Mucosa of stomach (tissue), 1 donor: ENCODE measurements around the gene RNF150.

Experiments used
- H3K27me3 ChIP-seq: one replicate; pipeline ENCODE4 v1.7.0; 2013; ENCODE audit warnings: mild to moderate bottlenecking, low read length; ENCODE audit not compliant: control insufficient read depth, insufficient read depth
- H3K36me3 ChIP-seq: one replicate; pipeline ENCODE4 v1.7.0; 2013; ENCODE audit warnings: low read length; ENCODE audit not compliant: control insufficient read depth, insufficient read depth
- H3K4me1 ChIP-seq: one replicate; pipeline ENCODE4 v1.7.0; 2013; ENCODE audit warnings: mild to moderate bottlenecking, low read length; ENCODE audit not compliant: control insufficient read depth, insufficient read depth
- H3K4me3 ChIP-seq: one replicate; pipeline ENCODE4 v1.7.0; 2013; ENCODE audit warnings: low read length
- H3K9ac ChIP-seq: one replicate; pipeline ENCODE4 v1.7.0; 2013; ENCODE audit warnings: mild to moderate bottlenecking, low read length, moderate library complexity
- H3K9me3 ChIP-seq: one replicate; pipeline ENCODE4 v1.7.0; 2013; ENCODE audit warnings: mild to moderate bottlenecking, low read length, moderate library complexity; ENCODE audit not compliant: control insufficient read depth
- donor health status: Pancreatic carcinoma.

The RNF150 gene

DNA sequence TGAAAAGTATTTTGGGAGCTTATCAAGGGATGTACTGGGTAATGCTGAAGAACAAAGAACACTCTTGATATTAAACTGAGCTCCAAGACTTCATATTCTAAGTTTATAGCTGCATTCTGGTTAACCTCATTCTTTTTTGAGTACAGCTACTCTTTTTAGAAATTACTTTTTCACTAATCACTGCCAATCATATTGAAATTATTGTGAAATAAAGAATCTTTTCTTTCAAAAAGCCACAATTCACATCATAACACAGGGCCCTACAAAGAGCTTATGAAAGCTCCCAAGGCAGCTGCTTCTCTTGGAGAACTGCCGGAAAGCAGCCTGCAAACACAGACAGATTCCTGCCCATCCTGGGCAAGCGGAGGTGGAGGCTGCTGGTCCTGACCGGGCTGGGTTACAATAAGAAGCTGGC lies 121.4 kb downstream of the RNF150 start:
- Histone ChIP-seq H3K4me3 (no peak overlapping the region), H3K36me3 (no peaks in the 10 kb centered on the region), H3K9me3 (no peaks in the 10 kb centered on the region), H3K4me1 (no peaks in the 10 kb centered on the region), H3K9ac (no peak overlapping the region), H3K27me3 (no peaks in the 10 kb centered on the region)

DNA sequence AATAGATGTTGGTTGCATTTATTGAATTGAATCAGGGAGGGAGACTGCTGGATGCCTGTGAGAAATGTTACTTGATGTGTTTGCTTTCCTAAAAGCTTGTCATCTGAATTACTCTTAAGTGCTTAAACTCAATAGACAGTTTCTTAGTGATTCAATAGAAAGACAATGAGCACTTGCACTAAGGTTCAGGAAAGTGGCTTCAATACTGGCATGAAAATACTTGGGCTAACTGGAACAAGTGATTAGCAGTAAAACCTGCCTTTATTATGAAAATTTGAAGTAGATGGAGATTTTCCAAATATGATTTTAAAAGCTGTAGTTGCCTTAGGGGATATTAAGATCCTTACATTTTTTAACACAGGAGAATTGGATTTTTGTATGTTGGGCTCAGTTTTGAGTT lies 123.3 kb downstream of the RNF150 start:
- no peaks in the 10 kb centered on the region for H3K36me3 ChIP-seq
- H3K27me3 ChIP-seq: no peaks in the 10 kb centered on the region
- H3K4me3 ChIP-seq: no peak overlapping the region
- H3K9ac ChIP-seq: no peak overlapping the region
- H3K4me1 ChIP-seq: no peaks in the 10 kb centered on the region
- no peaks in the 10 kb centered on the region for H3K9me3 ChIP-seq

DNA sequence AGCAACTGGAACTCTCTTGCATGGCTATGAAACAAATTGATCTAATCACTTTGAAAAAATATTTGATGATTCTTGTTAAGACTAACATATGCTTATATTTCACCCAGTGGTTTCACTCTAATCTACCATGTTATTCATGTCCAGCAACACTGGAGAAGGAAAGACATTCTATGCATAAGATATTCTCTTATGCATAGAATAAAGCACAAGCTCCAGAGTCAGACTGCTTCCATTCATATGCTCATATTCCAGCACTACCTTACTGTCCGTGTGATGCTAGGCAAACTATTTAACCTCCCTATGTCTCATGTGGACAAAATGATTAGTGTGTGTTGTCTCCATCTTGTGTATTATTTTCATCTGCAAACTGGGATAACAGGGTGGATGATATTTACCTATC lies 124.1 kb downstream of the RNF150 start:
- no peaks in the 10 kb centered on the region for H3K9me3 ChIP-seq
- H3K4me1 ChIP-seq: no peaks in the 10 kb centered on the region
- no peak overlapping the region for H3K4me3 ChIP-seq
- H3K36me3 ChIP-seq: no peaks in the 10 kb centered on the region
- H3K27me3 ChIP-seq: no peaks in the 10 kb centered on the region
- no peak overlapping the region for H3K9ac ChIP-seq

DNA sequence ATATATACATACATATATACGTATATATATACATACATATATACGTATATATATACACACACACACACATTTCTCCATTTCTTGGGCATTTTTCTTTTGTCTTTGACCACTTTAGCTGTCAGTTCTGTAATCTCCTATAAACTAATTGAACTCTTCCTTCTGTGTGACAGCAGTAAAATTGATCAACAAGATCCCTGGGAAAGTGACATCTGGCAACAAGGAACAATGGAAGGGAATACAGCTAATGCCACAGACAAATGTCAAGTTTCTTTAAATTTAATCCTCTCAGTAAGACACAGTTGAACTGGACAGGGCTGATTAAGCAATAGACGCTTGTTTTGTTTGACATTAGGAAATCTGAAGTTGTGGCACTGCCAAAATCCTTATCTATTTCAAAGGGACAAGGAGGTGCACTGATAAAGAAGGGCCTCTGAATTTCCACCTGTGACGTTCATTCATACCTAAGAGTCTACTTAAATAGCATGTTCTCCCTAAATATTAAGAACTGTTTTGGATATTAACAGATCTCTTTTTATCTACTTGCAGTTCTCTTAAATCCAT lies 126.9 kb downstream of the RNF150 start:
- Histone ChIP-seq H3K4me3 (no peak overlapping the region), H3K9me3 (no peaks in the 10 kb centered on the region), H3K9ac (no peak overlapping the region), H3K36me3 (no peaks in the 10 kb centered on the region), H3K27me3 (no peaks in the 10 kb centered on the region), H3K4me1 (no peaks in the 10 kb centered on the region)

DNA sequence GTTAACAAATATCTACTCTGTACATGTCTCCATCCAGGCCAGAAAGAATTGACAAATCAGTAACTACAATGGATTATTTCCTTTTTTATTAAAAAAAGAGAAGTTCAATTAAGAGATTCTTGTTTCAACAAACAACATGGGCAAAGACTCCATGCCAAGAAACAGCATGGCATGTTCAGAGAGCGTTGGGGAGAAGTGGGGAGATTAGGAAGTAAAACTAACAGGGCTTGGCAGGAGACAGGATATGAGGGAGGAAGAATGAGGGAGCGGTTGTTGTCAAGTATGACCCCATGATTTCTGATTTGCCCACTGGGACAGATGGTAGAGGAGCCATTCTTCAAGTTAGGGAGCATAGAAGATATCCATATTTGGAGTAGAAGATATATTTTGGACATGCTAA lies 128.4 kb downstream of the RNF150 start:
- no peaks in the 10 kb centered on the region for H3K27me3 ChIP-seq
- H3K4me3 ChIP-seq: no peak overlapping the region
- no peak overlapping the region for H3K9ac ChIP-seq
- no peaks in the 10 kb centered on the region for H3K9me3 ChIP-seq
- H3K36me3 ChIP-seq: no peaks in the 10 kb centered on the region
- H3K4me1 ChIP-seq: no peaks in the 10 kb centered on the region

DNA sequence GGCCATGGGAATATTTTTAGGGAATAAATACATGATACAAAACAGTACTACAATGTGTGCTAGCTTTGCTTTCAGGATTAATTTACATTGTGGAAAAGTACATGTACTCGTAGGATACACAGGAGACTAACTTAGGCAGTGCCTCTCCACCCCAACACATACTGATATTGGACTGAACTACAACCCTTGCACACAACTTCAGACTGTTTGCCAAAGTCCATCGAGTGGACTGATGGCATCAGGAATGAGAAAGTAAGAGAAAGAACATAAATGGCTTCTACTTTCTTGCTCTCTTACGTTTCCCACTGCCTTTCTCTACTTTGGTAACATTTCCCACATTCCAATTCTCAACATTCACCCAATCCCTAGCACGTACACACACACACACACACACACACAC lies 130.1 kb downstream of the RNF150 start:
- H3K36me3 ChIP-seq: no peaks in the 10 kb centered on the region
- H3K4me3 ChIP-seq: no peak overlapping the region
- no peak overlapping the region for H3K9ac ChIP-seq

GRCh38 chr4:141002323-141002805 lies 130.9 kb downstream of the RNF150 start:
- Histone ChIP-seq H3K27me3 (no peaks in the 10 kb centered on the region), H3K9me3 (no peaks in the 10 kb centered on the region), H3K9ac (no peak overlapping the region), H3K4me1 (no peaks in the 10 kb centered on the region), H3K4me3 (no peak overlapping the region), H3K36me3 (no peaks in the 10 kb centered on the region)

More for the DNA sequence above, 130.1 kb downstream of the RNF150 start:
- Histone ChIP-seq H3K9me3 (no peaks in the 10 kb centered on the region), H3K27me3 (no peaks in the 10 kb centered on the region), H3K4me1 (no peaks in the 10 kb centered on the region)

DNA sequence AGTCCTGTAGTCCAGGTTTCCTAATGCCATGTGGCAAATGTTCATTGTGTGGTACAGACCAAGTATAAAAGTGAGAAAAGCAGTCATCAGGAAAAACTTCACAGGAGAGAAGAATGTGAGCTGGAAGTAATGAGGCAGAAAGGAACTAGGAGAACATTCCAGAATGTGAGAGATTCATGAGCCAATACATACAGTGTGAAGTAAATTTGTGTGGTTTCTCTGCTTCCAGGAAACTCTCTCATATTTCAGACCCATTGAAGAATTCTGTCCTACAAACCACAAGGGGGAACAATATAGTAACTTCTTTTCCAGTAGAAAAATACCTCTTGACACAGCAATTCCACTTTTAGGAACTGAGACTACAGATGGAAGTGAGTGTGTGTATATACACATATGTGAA lies 136.5 kb downstream of the RNF150 start:
- H3K9me3 ChIP-seq: no peaks in the 10 kb centered on the region
- H3K36me3 ChIP-seq: no peaks in the 10 kb centered on the region
- H3K4me1 ChIP-seq: no peaks in the 10 kb centered on the region
- no peaks in the 10 kb centered on the region for H3K27me3 ChIP-seq
- H3K9ac ChIP-seq: no peak overlapping the region
- H3K4me3 ChIP-seq: no peak overlapping the region

DNA sequence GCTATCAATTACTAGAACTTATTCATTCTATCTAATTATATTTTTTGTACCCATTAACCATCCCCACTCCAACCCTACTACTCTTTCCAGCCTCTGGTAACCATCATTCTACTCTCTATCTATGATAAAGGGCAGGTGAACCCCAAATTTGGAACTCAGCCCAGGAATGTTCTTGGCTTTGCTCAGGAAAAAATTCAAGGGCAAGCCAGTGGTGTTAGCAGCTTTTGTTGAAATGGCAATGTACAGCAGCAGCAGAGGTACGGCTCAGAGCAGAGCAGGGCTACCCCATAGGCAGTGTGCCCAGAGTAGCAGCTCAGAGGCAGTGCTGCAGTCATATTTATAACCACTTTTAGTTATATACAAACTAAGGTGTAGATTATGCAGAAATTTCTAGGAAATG lies 138.2 kb downstream of the RNF150 start:
- Histone ChIP-seq H3K4me3 (no peak overlapping the region), H3K4me1 (no peaks in the 10 kb centered on the region), H3K9me3 (no peaks in the 10 kb centered on the region), H3K27me3 (no peaks in the 10 kb centered on the region), H3K36me3 (no peaks in the 10 kb centered on the region), H3K9ac (no peak overlapping the region)

GRCh38 chr4:140994015-140994414 lies 139.3 kb downstream of the RNF150 start:
- H3K4me1 ChIP-seq: no peaks in the 10 kb centered on the region
- no peak overlapping the region for H3K9ac ChIP-seq
- H3K4me3 ChIP-seq: no peak overlapping the region

GRCh38 chr4:140993370-140993769 lies 139.9 kb downstream of the RNF150 start:
- no peak overlapping the region for H3K9ac ChIP-seq
- no peaks in the 10 kb centered on the region for H3K27me3 ChIP-seq
- no peaks in the 10 kb centered on the region for H3K36me3 ChIP-seq
- no peak overlapping the region for H3K4me3 ChIP-seq
- H3K4me1 ChIP-seq: no peaks in the 10 kb centered on the region
- H3K9me3 ChIP-seq: no peaks in the 10 kb centered on the region

More at GRCh38 chr4:140994015-140994414, 139.3 kb downstream of the RNF150 start:
- H3K36me3 ChIP-seq: no peaks in the 10 kb centered on the region
- H3K9me3 ChIP-seq: no peaks in the 10 kb centered on the region
- H3K27me3 ChIP-seq: no peaks in the 10 kb centered on the region

- Histone ChIP-seq H3K4me3 (no peak overlapping the region), H3K9me3 (no peaks in the 10 kb centered on the region), H3K9ac (no peak overlapping the region), H3K27me3 (no peaks in the 10 kb centered on the region), H3K4me1 (no peaks in the 10 kb centered on the region), H3K36me3 (no peaks in the 10 kb centered on the region)
These were observed 143.3 kb downstream of the RNF150 start for GRCh38 chr4:140989944-140990343.

- no peaks in the 10 kb centered on the region for H3K27me3 ChIP-seq
- no peak overlapping the region for H3K4me3 ChIP-seq
- H3K9me3 ChIP-seq: no peaks in the 10 kb centered on the region
- H3K4me1 ChIP-seq: no peaks in the 10 kb centered on the region
- H3K36me3 ChIP-seq: no peaks in the 10 kb centered on the region
- no peak overlapping the region for H3K9ac ChIP-seq
These were observed 147.2 kb downstream of the RNF150 start for GRCh38 chr4:140986045-140986444.
